CD4-positive, alpha-beta T cell treated with Interleukin-15 for 4 hours (primary cell): ENCODE measurements around the gene MIB1.
A peak's percentile ranks its signal among the peaks of the same experiment; 100 is the strongest.
"Not testable (repeated sequence)": the region's sequence is repeated elsewhere in the genome, so short reads cannot be mapped to it uniquely, and the experiment has no call there.

Experiments
- DNase-seq: peaks from one replicate; pipeline ENCODE4 v3.0.0-alpha.2; 2020; ENCODE audit warnings: low spot score

Gene MIB1

DNA sequence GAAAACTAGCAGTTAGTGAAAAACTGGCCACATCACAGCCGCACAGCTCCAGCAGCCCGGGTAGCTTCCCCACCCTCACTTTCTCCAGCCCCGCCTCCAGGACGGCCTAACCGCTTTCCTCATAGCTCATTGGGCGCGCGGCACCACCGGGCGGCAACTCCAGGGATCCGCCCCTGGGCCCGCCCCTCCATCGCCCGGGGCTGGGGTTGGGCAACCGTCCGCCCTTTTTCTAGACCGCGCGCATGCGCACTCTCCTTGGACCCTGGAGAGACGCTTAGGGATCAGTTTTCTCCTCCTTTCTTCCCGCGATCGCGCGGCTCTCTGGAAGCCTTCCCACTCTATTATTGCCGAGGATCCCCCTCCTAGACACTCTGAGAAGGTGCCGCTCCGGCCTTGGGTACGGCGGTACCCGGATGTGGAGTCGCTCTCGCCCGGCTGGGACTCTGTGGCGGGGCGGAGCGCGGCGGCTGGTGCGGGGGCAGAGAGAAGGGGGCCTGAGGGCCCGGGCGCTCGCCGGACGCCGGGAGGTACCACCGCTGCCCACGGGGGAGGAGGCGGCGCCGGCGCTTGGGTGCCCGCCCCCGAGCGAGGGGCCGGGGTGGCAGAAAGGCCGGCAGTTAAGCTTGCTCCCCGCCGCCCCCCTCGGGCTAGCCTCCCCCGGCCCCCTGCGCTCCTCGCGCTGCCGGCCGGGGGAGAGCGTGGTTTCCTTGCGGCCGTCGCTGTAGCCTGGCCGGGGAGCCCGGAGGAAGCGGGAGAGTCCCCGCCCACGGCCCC is at the start of gene MIB1:
Gene MIB1 (plus strand): TSS at position 255 of the 774 bp plus-strand sequence. CDS start 792 bp downstream, outside the sequence.
- peak; percentile 97 for DNase-seq

DNA sequence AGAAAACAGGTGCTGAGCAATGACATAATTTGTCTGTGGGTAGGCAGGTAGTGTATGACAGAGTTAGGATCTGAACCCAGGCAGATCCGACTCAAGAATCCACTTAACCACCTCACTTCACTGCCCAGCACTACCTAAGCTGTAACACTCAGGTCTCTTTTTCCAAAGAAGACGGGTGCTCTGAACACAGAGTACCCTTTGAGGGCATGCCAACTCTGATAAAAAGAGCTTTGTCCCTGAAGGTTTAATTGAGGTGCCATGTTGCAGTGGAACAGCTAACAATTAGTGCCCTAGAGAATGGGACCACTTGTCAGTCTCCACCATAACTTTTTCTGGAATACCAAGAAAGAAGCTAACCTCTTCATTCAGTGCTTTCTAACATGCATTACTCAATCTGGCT is 47.3 kb upstream of the MIB1 start:
- DNase-seq: no peak

DNA sequence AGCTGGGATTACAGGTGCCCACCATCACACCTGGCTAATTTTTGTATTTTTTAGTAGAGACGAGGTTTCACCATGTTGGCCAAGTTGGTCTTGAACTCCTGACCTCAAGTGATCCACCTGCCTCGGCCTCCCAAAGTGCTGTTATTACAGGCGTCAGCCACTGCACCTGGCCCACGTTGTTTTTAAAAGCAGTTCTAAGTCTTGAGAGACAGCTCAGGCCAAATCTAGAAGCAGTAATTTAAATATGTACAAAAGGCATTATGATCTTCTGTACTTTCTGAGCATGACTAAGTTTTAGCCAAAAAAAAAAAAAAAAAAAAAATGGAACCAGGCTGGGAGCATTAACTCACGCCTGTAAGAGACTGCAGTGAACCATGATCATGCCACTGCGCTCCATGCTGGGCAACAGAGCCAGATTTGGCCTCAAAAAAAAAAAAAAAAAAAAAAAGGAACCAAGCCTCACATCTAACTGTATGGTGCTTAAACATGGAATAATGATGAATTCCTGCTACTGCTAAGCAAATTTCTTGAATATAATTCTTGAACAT is 40.0 kb upstream of the MIB1 start:
- DNase-seq: no peak

DNA sequence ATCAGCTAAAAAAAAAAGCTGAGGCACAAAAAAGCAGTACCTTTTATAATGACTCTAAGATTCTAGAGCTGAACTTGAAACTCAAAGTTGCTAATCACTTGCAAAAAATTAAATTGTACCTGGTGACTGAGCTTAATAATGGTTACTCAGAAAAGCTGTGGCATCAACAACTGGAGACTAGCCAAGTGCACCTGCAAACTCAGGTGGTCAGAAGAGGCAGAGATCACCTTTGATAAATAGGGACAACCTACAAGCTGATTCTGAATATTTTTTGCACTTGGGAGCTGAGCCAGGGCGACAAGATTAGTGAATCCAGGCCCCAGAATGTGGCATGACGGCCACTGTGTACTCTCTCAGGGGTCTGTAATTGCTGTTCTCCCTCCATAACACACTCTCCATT is 39.0 kb upstream of the MIB1 start:
- DNase-seq: no peak

DNA sequence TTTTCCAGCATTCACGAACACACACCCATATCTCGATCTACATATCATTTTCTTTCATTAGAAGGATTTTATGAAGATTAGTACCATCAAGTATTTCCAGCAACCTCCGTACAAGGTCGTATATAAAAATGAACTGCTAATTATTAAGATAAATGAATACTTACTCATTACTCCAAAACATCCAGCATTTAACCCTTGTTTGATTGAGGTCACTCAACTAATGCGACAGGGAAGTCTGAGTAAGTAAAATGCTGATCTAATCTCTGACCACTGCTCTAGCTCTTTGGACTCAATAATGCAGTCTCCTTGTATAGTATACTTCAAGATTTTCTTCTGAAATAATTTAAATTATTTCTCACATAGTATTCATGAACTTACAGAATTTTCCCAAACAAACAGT is 38.0 kb upstream of the MIB1 start:
- DNase-seq: no peak

DNA sequence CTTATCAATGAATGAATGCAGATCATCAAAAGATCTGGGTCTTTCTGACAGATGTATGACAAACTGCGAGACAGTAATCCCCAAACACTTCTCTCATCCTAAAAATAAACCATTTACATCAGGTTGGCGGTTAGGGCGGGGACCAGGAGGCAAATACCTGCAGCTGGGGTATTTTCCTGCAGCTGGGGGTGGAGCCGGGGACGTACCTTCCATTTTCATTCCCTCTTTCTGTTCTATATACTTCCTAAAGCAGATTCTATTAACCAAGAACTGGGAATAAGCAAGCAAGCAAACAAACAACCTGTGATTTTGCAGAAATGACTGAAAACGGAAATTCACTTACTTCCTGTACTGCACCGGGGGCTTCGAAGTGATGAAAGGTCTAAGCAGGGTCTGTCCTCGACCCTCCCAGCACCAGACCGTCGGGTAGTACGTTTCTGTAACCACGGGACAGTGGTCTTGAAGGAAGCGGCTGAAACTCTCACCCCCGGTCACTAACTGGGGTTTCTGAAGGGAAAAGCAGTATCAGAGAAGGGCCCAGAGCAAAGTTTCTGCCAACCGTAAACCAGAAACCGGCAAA is 37.3 kb upstream of the MIB1 start:
- peak; percentile 37 for DNase-seq

DNA sequence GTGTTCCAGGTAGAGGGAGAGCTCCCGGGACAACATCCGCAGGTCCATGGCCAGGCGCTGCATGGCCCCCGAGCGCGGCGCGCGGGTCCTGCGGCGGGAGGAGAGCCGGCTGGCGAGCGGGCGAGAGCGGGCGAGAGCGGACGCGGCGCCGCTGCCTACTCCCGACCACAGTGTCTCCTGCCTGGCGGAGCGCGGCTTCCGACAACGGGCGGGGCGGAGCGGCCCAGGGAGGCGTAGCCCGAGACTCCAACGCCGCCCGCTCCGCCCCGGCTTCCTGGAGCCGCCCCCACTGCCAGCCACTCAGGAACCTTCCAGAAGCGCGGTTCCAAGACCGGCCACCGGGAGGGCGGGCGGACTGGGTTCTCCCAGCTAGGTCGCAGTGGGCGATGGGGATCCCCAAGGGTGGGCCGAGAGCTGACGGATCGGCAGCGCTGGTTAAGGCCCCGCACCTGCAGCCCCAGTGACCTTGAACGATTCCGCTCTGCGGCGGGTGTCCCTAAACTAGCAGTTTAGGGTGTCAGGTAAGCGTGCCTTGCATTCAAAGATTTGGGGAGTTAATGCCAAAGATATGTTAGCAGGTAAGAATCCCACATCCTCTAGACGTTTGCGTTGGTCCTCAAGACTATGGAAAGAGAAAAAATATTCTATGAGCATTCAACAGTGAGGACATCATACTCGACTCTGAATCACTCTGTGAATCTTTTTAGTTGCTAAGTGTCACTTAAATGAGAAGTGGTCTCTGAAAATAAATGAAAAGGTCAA is 35.8 kb upstream of the MIB1 start, which contains the start of gene ABHD3:
Gene ABHD3 (minus strand): TSS at position 172 of the 762 bp plus-strand sequence. CDS start 109 bp downstream, at position 63.
- DNase-seq: peak; percentile 88

DNA sequence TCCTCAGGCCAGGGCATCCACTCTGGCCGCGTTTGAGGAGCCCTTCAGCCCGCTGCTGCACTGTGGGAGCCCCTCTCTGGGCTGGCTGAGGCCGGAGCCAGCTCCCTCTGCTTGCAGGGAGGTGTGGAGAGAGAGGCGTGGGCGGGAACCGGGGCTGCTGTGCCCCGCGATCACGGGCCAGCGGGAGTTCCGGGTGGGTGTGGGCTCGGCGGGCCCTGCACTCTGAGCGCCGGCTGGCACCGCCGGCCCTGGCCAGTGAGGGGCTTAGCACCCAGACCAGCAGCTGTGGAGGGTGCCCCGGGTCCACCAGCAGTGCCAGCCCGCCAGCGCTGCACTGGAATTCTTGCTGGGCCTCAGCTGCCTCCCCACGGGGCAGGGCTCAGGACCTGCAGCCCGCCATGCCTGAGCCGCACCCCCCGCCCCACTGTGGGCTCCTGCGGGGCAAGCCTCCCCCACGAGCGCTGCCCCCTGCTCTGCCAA is 34.2 kb upstream of the MIB1 start:
- DNase-seq: no peak

DNA sequence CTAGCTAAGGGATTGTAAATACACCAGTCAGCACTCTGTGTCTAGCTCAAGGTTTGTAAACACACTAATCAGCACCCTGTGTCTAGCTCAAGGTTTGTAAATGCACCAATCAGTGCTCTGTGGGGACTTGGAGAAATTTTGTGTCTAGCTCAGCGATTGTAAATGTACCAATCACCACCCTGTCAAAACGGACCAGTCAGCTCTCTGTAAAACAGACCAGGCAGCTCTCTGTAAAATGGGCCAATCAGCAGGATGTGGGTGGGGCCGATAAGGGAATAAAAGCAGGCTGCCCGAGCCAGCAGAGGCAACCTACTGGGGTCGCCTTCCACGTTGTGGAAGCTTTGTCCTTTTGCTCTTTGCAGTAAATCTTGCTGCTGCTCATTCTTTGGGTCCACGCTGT is 33.5 kb upstream of the MIB1 start:
- DNase-seq: not testable (repeated sequence)

DNA sequence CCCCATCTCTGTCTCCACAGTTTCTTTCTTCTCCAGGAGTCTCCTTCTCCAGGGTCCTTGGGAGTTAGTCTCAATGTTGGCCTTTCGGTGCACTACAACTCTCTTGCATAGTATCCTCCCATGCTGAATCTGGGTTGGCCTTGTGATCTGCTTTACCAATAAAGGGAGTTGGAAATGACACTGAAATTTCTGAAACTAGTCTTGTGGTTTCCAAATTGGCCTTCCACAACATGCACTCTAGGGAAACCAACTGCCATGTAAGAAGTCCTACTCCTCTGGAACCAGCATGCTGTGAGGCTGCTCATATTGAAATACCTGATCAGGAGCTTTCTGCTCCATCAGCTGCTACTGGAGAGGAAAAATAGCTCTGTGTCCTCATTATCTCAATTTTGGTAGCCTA is 26.1 kb upstream of the MIB1 start:
- DNase-seq: no peak

DNA sequence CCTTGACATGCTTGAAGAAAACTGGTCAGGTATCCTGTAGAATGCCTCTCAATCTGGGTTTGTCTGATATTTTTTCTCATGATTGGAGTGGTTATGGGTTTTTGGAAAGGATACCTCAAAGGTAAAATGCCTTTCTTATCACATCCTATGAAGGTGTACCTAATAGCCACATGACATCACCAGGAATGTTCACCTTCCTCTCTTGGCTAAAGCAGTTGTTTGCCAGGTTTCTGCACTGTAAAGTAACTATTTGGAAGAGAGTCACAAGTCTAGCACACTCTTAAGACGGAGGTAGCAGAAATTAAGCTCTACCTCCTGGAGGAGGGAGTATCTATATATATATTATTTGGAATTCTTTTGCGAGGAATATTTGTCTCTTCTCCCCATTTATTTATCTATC is 17.9 kb upstream of the MIB1 start:
- DNase-seq: no peak

DNA sequence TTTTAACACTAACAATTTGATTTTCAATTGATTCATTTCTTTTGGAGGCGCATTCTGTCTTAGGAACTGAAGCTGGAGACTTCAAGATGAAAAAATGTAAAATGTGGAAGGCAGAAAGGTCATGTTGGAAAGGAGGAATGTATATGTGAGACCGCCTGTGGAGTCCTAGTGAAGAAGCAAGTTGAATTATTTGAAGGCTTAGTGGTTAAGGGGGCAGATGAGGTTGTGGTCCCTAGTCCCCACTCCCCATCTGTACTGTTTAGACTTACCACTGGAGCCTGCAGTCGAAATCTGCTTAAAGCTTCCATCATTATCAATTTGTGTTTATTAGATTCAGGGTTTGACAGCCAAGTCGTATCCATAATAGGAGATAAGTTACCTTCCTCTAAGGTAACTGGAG is 15.4 kb upstream of the MIB1 start:
- DNase-seq: no peak

DNA sequence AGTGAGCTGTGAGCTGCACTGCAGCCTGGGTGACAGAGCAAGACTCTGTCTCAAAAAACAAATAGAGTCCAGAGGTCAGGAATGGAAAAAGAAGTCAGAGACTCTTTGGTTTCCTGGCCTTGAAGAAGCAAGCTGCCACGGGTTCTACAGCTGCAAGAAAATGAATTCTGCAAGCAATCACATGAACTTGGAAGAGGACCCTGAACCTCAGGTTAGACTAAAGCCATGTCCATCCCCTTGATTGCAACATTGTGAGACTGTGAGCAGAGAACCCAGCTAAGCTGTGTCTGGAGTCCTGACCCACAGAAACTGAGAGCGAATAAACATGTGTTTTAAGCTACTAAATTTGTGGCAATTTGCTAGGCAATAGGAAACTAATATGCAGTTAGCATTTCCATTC is 12.9 kb upstream of the MIB1 start:
- DNase-seq: no peak

DNA sequence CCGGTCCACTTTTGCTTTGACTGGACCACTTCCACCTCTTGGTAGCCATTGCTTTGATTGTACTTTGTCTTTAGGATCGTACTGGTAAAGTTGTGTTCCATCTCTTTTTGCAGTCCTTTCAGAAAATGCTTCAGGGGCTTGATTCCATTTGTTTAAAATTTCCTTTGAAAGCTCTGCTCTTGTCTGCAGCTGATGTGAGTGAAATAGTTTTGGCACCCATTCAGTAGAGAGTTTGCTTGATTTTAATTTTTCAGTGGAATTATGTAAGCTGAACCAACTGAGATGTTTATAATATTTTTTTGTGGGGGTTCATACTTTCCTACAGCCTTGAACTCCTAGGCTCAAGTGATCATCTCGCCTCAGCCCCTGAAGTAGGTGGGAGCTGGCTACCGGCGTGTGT is 7.6 kb upstream of the MIB1 start:
- no peak for DNase-seq

DNA sequence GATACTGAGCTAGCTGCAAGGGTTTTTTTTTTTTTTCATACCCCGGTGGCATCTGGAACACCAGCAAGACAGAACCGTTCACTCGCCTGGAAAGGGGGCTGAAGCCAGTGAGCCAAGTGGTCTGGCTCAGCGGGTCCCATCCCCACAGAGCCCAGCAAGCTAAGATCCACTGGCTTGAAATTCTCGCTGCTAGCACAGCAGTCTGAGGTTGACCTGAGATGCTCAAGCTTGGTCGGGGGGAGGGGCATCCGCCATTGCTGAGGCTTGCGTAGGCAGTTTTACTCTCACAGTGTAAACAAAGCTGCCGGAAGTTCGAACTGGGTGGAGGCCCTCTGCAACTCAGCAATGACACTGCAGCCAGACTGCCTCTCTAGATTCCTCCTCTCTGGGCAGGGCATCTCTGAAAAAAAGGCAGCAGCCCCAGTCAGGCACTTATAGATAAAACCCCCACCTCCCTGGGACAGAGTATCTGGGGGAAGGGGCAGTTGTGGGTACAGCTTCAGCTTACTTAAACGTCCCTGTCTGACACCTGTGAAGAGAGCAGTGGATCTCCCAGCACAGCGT is 5.1 kb upstream of the MIB1 start:
- DNase-seq: peak; percentile 59

DNA sequence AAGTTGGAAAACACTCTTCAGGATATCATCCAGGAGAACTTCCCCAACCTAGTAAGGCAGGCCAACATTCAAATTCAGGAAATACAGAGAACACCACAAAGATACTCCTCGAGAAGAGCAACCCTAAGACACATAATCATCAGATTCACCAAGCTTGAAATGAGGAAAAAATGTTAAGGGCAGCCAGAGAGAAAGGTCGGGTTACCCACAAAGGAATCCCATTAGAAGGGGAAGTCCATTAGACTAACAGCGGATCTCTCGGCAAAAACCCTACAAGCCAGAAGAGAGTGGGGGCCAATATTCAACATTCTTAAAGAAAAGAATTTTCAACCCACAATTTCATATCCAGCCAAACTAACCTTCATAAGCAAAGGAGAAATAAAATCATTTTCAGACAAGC is 3.7 kb upstream of the MIB1 start:
- DNase-seq: not testable (repeated sequence)

DNA sequence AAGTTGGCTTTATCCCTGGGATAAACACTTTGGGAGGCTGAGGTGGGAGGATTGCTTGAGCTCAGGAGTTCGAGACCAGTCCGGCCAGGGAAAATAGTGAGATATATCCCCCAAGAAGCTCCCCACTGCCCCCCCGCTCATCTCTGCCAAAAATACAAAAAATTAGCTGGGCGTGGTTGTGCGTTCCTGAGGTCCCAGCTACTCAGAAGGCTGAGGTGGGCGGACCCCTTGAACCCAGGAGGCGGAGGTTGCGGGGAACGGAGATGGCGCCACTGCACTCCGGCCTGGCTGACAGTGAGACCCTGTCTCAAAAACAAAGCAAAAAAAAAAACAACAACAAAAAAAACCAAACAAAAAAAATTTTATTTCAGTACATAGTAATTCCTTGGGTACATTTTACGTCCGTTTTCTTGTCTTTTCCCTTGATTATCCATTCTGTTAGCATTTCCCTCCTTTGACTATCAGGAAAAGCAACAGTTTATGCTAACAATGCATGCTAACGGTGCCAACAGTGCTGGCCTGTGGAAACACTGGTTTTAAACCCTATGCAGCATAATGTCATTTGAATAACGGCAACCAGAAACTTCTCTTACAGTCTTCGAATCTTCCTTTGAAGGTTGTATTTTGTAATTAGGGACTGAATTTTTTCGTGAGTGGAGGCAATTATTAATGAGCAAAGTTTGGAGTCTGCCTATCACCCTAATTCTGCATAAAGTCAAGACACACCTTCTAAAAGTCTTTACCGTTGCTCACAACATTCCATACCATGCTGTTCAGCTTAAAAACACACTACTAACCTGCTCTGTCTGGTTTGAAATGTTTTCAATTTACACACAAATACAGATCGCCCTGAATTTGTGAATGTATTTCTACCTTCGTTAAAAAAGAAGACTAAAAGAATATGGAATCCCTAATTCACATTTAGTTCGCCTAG is 721 bp upstream of the MIB1 start:
- DNase-seq: no peak

DNA sequence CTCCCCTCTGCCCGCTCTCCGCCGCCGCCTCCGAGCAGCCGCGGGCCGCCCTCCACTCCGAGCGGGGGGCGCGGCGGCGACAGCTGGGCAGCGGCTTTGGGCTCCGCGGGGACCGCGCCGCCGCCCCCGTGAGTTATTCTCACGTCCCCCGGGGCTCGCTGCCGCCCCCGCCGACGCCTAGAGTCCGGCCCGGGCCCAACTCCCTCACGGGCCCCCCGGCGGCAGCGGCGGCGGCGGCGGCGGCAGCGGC is 645 bp downstream of the MIB1 start:
- DNase-seq: no peak

DNA sequence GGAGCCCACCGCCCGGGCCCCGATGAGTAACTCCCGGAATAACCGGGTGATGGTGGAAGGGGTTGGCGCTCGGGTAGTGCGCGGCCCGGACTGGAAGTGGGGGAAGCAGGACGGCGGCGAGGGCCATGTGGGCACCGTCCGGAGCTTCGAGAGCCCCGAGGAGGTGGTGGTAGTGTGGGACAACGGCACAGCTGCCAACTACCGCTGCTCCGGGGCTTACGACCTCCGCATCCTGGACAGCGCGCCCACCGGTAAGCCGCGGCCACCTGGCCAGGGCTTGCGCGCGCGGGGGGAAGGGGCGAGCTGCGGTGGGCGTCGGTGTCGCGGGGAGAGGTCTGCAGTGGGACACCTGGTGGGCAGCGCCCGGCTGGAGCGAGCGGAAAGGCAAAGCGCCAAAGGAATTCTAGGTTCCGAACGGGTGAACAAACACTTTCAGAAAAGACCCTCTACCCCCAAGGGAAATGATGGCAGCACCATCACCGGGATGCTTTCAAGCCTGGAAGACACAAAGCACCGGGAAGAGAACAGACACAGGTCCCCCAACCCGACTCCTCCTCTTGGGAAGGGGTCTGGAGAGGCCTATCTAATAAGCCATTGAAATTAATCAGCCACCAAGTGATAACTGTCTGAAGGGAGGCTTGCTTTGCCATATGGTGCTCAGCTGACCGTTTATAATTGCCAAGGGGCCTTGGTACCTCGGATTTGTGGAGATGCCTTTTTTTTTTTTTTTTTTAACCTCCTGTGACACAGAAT is 1.1 kb downstream of the MIB1 start:
- no peak for DNase-seq

DNA sequence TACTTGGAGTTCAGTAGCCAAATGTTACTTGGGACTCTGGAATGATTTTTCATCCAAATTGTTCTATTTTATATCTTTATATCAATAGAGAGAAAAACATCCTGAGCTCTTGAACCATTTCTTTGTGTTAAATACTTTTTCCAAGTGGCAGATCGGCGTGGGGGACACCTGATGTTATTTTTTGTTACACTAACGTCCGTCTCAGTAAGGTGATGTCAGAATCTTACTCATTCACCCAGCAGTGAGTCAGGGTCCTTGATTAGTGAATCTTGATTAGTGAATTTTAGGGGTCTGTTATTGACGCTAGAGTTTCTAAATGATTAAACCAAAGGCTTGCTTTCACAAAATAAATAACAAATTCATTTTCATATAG is 1.7 kb downstream of the MIB1 start:
- peak; percentile 20 for DNase-seq
